A673 (cell line): ENCODE data around the gene PHF3.

ENCODE experiments used
- EZH2 ChIP-seq: fragments of 200-600 bp; sonication (generic); IDR thresholded peaks from 2 replicates; pipeline ENCODE4 v1.6.1; 2017; ENCODE audit warnings: borderline replicate concordance, low read depth, mild to moderate bottlenecking, mixed read lengths, antibody characterized with exemption, low read length; ENCODE audit not compliant: poor library complexity, severe bottlenecking
- TF ChIP-seq, protein P1 (sequence below): fragments of 300-800, 200-600 bp; sonication (generic); conservative IDR thresholded peaks from 2 replicates; pipeline ENCODE4 v1.5.1; 2017; ENCODE audit warnings: low read depth, mild to moderate bottlenecking, antibody characterized with exemption, low read length, moderate library complexity, mixed read lengths

DNA sequence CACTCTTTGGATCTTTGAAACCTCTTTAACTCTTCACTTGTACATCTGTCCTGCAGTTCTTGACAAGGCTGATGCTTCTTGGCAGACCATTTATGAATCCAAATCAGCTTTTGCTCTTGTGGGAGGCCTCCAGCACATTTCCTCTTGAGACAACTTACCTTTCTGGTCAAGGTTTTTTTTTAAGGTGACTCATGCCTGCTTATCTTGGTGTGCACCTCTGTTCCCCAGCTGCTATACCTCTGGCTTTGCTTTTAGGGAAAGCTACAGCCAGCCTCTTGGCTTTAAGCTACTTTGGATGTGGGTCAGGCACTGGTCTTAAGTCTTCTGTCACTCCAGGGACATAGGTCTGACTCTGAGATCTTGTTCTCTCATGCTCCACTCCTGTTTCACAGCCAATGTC is 106.5 kb downstream of the PHF3 start:
- TF ChIP-seq, protein P1, sequence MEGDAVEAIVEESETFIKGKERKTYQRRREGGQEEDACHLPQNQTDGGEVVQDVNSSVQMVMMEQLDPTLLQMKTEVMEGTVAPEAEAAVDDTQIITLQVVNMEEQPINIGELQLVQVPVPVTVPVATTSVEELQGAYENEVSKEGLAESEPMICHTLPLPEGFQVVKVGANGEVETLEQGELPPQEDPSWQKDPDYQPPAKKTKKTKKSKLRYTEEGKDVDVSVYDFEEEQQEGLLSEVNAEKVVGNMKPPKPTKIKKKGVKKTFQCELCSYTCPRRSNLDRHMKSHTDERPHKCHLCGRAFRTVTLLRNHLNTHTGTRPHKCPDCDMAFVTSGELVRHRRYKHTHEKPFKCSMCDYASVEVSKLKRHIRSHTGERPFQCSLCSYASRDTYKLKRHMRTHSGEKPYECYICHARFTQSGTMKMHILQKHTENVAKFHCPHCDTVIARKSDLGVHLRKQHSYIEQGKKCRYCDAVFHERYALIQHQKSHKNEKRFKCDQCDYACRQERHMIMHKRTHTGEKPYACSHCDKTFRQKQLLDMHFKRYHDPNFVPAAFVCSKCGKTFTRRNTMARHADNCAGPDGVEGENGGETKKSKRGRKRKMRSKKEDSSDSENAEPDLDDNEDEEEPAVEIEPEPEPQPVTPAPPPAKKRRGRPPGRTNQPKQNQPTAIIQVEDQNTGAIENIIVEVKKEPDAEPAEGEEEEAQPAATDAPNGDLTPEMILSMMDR, result no peak
- no peak for TF ChIP-seq EZH2
